OCI-LY1 (cell line): ENCODE data around the gene FARP1.

ENCODE experiments used
- H2AFZ ChIP-seq: fragments of 200-600 bp; sonication (generic), shearing (Covaris generic); 2 replicates; pipeline ENCODE4 v1.6.0; 2014; ENCODE audit warnings: antibody characterized with exemption, mild to moderate bottlenecking, low read length
- H3F3A ChIP-seq: fragments of 200-600 bp; sonication (generic), shearing (Covaris generic); 2 replicates; pipeline ENCODE4 v1.6.0; 2014; ENCODE audit warnings: mild to moderate bottlenecking, antibody characterized with exemption, low read length, moderate library complexity; ENCODE audit not compliant: insufficient read depth
- H3K27ac ChIP-seq: fragments of 200-600 bp; sonication (generic); 2 replicates; pipeline ENCODE4 v1.5.1; 2014; ENCODE audit warnings: low read length, mixed run types, mild to moderate bottlenecking, low read depth; ENCODE audit not compliant: poor library complexity, severe bottlenecking
- H3K27me3 ChIP-seq: fragments of 200-600 bp; sonication (generic); 2 replicates; pipeline ENCODE4 v1.6.0; 2014; ENCODE audit warnings: antibody characterized with exemption, mild to moderate bottlenecking, low read length, moderate library complexity; ENCODE audit not compliant: insufficient read depth
- H3K36me3 ChIP-seq: fragments of 200-600 bp; sonication (generic); 2 replicates; pipeline ENCODE4 v1.6.1; 2014; ENCODE audit warnings: mild to moderate bottlenecking, antibody characterized with exemption, low read length, moderate library complexity, mixed read lengths; ENCODE audit not compliant: insufficient read depth
- H3K4me1 ChIP-seq: fragments of 200-600 bp; sonication (generic); 2 replicates; pipeline ENCODE4 v1.5.1; 2014; ENCODE audit warnings: mild to moderate bottlenecking, low read length, moderate library complexity; ENCODE audit not compliant: insufficient read depth, severe bottlenecking
- H3K4me2 ChIP-seq: fragments of 200-600 bp; sonication (generic), shearing (Covaris generic); 2 replicates; pipeline ENCODE4 v1.6.1; 2014; ENCODE audit warnings: low read length
- H3K4me3 ChIP-seq: fragments of 200-600 bp; sonication (generic); 2 replicates; pipeline ENCODE4 v1.5.1; 2014; ENCODE audit warnings: low read length, low read depth, mild to moderate bottlenecking, mixed read lengths; ENCODE audit not compliant: poor library complexity, severe bottlenecking
- H3K79me2 ChIP-seq: fragments of 200-600 bp; shearing (Covaris generic); 2 replicates; pipeline ENCODE4 v1.6.1; 2016; ENCODE audit warnings: mixed run types, low read length, mixed read lengths; ENCODE audit not compliant: insufficient read depth
- H3K9ac ChIP-seq: fragments of 200-600 bp; sonication (generic), shearing (Covaris generic); 2 replicates; pipeline ENCODE4 v1.6.1; 2014; ENCODE audit warnings: mild to moderate bottlenecking, low read length, mixed read lengths
- H3K9me2 ChIP-seq: fragments of 200-600 bp; sonication (generic), shearing (Covaris generic); 2 replicates; pipeline ENCODE4 v1.6.1; 2014; ENCODE audit warnings: low read depth, mild to moderate bottlenecking, low read length, mixed read lengths
- H3K9me3 ChIP-seq: fragments of 200-600 bp; shearing (Covaris generic); 2 replicates; pipeline ENCODE4 v1.6.1; 2014; ENCODE audit warnings: low read length, mixed read lengths
- H4K20me1 ChIP-seq: fragments of 200-600 bp; sonication (generic), shearing (Covaris generic); 2 replicates; pipeline ENCODE4 v1.6.0; 2016; ENCODE audit warnings: mild to moderate bottlenecking, low read length; ENCODE audit not compliant: insufficient read depth
- CTCF ChIP-seq: fragments of 200-600 bp; sonication (generic), shearing (Covaris generic); IDR thresholded peaks from 2 replicates; pipeline ENCODE4 v1.5.1; 2017; ENCODE audit warnings: mild to moderate bottlenecking, antibody characterized with exemption, low read length, moderate library complexity, mixed read lengths
- EZH2 ChIP-seq: fragments of 200-600 bp; sonication (generic), shearing (Covaris generic); IDR thresholded peaks from 2 replicates; pipeline ENCODE4 v1.8.0; 2017; ENCODE audit warnings: borderline replicate concordance, mixed run types, mild to moderate bottlenecking, antibody characterized with exemption, low read length, moderate library complexity, mixed read lengths

The FARP1 gene

GRCh38 chr13:98489446-98490194 lies 346.7 kb downstream of the FARP1 start:
- Histone ChIP-seq H3F3A (no peaks in the 10 kb centered on the region), H3K27me3 (no peaks in the 10 kb centered on the region), H4K20me1 (peaks cover 10% of the 10 kb centered on the region; the same call in 1 of the 2 replicates), H3K36me3 (no peaks in the 10 kb centered on the region), H2AFZ (no peak overlapping the region), H3K27ac (peak overlapping the region; percentile 16), H3K79me2 (no peaks in the 10 kb centered on the region), H3K4me2 (no peak overlapping the region), H3K4me3 (no peak overlapping the region), H3K9me3 (no peaks in the 10 kb centered on the region), H3K4me1 (peaks cover 31% of the 10 kb centered on the region), H3K9me2 (no peaks in the 10 kb centered on the region), H3K9ac (no peak overlapping the region)
- no peak for TF ChIP-seq EZH2

GRCh38 chr13:98490195-98490836 lies 347.4 kb downstream of the FARP1 start:
- Histone ChIP-seq H3K9ac (no peak overlapping the region), H3K4me1 (peaks cover 34% of the 10 kb centered on the region), H4K20me1 (peaks cover 10% of the 10 kb centered on the region; the same call in 1 of the 2 replicates), H3K4me2 (no peak overlapping the region), H3K79me2 (no peaks in the 10 kb centered on the region), H3F3A (no peaks in the 10 kb centered on the region), H2AFZ (no peak overlapping the region), H3K9me2 (no peaks in the 10 kb centered on the region), H3K27me3 (no peaks in the 10 kb centered on the region), H3K27ac (no peak overlapping the region), H3K36me3 (no peaks in the 10 kb centered on the region), H3K4me3 (no peak overlapping the region), H3K9me3 (no peaks in the 10 kb centered on the region)
- no peak for TF ChIP-seq EZH2
- no peak for TF ChIP-seq CTCF

GRCh38 chr13:98490866-98491265 lies 348.0 kb downstream of the FARP1 start:
- H3K9me3 ChIP-seq: no peaks in the 10 kb centered on the region
- no peak overlapping the region for H3K27ac ChIP-seq
- peaks cover 34% of the 10 kb centered on the region for H3K4me1 ChIP-seq
- H3K36me3 ChIP-seq: no peaks in the 10 kb centered on the region
- H4K20me1 ChIP-seq: peaks cover 11% of the 10 kb centered on the region; the same call in 1 of the 2 replicates
- no peaks in the 10 kb centered on the region for H3K9me2 ChIP-seq
- TF ChIP-seq EZH2 (no peak), CTCF (no peak)
- no peaks in the 10 kb centered on the region for H3F3A ChIP-seq
- H3K9ac ChIP-seq: no peak overlapping the region
- no peaks in the 10 kb centered on the region for H3K79me2 ChIP-seq
- no peaks in the 10 kb centered on the region for H3K27me3 ChIP-seq
- H2AFZ ChIP-seq: no peak overlapping the region
- H3K4me3 ChIP-seq: no peak overlapping the region
- no peak overlapping the region for H3K4me2 ChIP-seq
